ENCODE measurements around the gene CAVIN3. TPM values are rescaled to one million over a fixed set of nuclear protein-coding genes. Genes with fewer than 3 reads are reported as not detected.

The CAVIN3 gene
- total RNA-seq, 1 donor from 2014 or later: 9.9 TPM

DNA sequence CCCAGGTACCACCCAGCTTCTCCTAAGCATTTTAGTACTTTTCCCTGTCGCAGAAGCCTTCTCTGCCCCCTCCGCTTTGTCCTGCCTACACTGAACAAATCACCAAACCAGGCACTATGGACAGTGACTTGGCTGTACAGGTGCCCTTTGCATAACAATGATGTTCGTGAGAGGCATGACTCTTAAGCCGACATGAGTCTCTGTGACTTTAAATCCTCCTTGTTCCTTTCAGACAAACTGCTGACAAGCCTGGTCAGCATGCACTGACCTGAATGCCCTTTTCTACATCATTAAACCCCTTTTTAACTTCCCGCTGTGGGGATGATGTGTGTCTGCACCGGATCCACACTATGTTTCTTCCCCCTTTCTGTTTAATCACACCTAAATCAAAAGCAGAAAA is 16.6 kb downstream of the CAVIN3 start:
- no peak overlapping the region for H3K4me3 Mint-ChIP-seq
- H3K27ac Mint-ChIP-seq (ENCODE audit: unreplicated experiment): no peak overlapping the region
- TF ChIP-seq, protein P1, sequence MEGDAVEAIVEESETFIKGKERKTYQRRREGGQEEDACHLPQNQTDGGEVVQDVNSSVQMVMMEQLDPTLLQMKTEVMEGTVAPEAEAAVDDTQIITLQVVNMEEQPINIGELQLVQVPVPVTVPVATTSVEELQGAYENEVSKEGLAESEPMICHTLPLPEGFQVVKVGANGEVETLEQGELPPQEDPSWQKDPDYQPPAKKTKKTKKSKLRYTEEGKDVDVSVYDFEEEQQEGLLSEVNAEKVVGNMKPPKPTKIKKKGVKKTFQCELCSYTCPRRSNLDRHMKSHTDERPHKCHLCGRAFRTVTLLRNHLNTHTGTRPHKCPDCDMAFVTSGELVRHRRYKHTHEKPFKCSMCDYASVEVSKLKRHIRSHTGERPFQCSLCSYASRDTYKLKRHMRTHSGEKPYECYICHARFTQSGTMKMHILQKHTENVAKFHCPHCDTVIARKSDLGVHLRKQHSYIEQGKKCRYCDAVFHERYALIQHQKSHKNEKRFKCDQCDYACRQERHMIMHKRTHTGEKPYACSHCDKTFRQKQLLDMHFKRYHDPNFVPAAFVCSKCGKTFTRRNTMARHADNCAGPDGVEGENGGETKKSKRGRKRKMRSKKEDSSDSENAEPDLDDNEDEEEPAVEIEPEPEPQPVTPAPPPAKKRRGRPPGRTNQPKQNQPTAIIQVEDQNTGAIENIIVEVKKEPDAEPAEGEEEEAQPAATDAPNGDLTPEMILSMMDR (conservative IDR thresholded peaks at IDR 0.05): no peak
- peaks cover 10% of the 10 kb centered on the region for H3K27me3 Mint-ChIP-seq (ENCODE audit: low read depth)
- peaks cover 12% of the 10 kb centered on the region for H3K4me1 Mint-ChIP-seq
- no peaks in the 10 kb centered on the region for H3K9me3 Mint-ChIP-seq
- no peaks in the 10 kb centered on the region for H3K36me3 Mint-ChIP-seq (ENCODE audit: low read depth)
- no peak for DNase-seq (ENCODE audit: low read depth, low spot score)

DNA sequence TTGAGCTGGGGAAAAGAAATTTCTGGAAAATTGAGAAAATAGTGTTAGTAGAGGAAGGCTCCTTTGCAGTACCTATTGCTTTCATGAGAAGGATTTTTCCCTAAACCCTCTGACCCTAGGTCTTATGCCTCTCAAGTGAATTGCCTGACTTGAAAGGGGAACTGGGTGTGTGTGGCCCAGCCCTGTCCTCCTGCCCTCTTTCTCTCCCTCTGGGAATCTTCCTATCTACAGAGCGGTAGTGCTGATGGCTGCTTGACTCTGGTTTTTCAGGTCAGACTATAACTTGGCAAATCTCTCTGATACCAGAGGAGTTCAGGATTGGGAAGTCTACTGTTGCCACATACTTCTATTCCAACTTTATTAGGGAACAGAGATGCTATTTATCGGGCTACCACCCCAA is 19.2 kb downstream of the CAVIN3 start:
- peaks cover 9% of the 10 kb centered on the region for H3K4me1 Mint-ChIP-seq
- no peak overlapping the region for H3K4me3 Mint-ChIP-seq
- TF ChIP-seq, protein P1 (conservative IDR thresholded peaks at IDR 0.05): no peak
- peaks cover 1% of the 10 kb centered on the region for H3K27me3 Mint-ChIP-seq (ENCODE audit: low read depth)
- H3K9me3 Mint-ChIP-seq: no peaks in the 10 kb centered on the region
- no peak for DNase-seq (ENCODE audit: low read depth, low spot score)
- H3K36me3 Mint-ChIP-seq (ENCODE audit: low read depth): no peaks in the 10 kb centered on the region
- no peak overlapping the region for H3K27ac Mint-ChIP-seq (ENCODE audit: unreplicated experiment)

- no peaks in the 10 kb centered on the region for H3K27me3 Mint-ChIP-seq (ENCODE audit: low read depth)
- no peak overlapping the region for H3K4me3 Mint-ChIP-seq
- no peaks in the 10 kb centered on the region for H3K36me3 Mint-ChIP-seq (ENCODE audit: low read depth)
- H3K27ac Mint-ChIP-seq (ENCODE audit: unreplicated experiment): no peak overlapping the region
- TF ChIP-seq, protein P1 (conservative IDR thresholded peaks at IDR 0.05): no peak
- DNase-seq (ENCODE audit: low read depth, low spot score): no peak
- peaks cover 9% of the 10 kb centered on the region for H3K4me1 Mint-ChIP-seq
- H3K9me3 Mint-ChIP-seq: no peaks in the 10 kb centered on the region
Observed at GRCh38 chr11:6300325-6300724, 20.0 kb downstream of the CAVIN3 start.

DNA sequence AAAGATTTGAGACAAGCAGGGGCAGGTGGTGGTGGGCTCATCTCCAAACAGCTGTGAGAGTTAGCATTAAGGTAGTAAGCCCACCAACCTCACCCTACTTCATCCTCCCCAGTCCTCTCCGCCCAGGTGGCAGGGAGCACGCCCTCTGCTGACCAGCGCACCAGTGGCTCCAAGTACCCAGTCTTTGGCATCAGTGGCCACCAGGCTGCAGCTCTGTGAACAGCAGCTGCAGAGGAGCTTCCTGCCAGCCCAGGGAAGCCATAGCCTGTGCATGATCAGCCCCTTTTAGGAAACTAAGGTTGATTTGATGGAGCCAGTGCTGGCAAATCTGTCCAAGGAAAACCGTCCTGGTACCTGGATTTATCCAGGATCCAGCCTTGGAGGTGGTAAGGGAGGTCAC is 21.7 kb downstream of the CAVIN3 start:
- TF ChIP-seq, protein P1 (conservative IDR thresholded peaks at IDR 0.05): peak; percentile 46
- Mint-ChIP-seq H3K27ac (ENCODE audit: unreplicated experiment) (no peak overlapping the region), H3K4me1 (peaks cover 5% of the 10 kb centered on the region), H3K27me3 (ENCODE audit: low read depth) (no peaks in the 10 kb centered on the region), H3K9me3 (no peaks in the 10 kb centered on the region), H3K36me3 (ENCODE audit: low read depth) (no peaks in the 10 kb centered on the region), H3K4me3 (no peak overlapping the region)
- DNase-seq (ENCODE audit: low read depth, low spot score): no peak

- TF ChIP-seq, protein P1 (conservative IDR thresholded peaks at IDR 0.05): peak; percentile 44
- no peaks in the 10 kb centered on the region for H3K27me3 Mint-ChIP-seq (ENCODE audit: low read depth)
- no peaks in the 10 kb centered on the region for H3K9me3 Mint-ChIP-seq
- no peaks in the 10 kb centered on the region for H3K36me3 Mint-ChIP-seq (ENCODE audit: low read depth)
- no peaks in the 10 kb centered on the region for H3K4me1 Mint-ChIP-seq
- H3K27ac Mint-ChIP-seq (ENCODE audit: unreplicated experiment): no peak overlapping the region
- no peak overlapping the region for H3K4me3 Mint-ChIP-seq
- DNase-seq (ENCODE audit: low read depth, low spot score): no peak
Observed at GRCh38 chr11:6297831-6298230, 22.5 kb downstream of the CAVIN3 start.

DNA sequence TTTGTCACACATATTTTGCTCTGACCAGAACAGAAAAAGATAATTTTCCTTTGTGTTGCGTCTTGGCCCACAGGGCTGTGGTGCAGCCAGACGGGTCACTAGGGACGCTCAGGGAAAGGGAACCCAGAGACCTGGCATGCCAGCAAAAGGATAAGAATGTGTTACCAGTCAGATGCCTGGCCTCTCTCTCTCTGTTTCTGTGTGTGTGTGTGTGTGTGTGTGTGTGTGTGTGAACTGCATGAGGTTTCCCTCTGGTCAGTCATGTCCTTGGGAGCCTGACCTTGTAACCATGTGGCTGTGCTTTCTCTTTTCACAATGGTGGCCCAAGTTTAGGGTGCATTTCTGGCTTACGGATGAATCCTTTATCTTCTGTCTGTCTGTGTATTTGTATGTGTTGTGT is 35.3 kb downstream of the CAVIN3 start:
- H3K36me3 Mint-ChIP-seq (ENCODE audit: low read depth): no peaks in the 10 kb centered on the region
- H3K27me3 Mint-ChIP-seq (ENCODE audit: low read depth): peaks cover 24% of the 10 kb centered on the region
- no peaks in the 10 kb centered on the region for H3K9me3 Mint-ChIP-seq
- H3K4me3 Mint-ChIP-seq: no peak overlapping the region
- H3K4me1 Mint-ChIP-seq: peaks cover 10% of the 10 kb centered on the region
- TF ChIP-seq, protein P1 (conservative IDR thresholded peaks at IDR 0.05): no peak
- H3K27ac Mint-ChIP-seq (ENCODE audit: unreplicated experiment): no peak overlapping the region
- DNase-seq (ENCODE audit: low read depth, low spot score): no peak
